ENCODE measurements around the gene EDIL3.

The EDIL3 gene

GRCh38 chr5:84384604-84385575 is at the start of gene EDIL3:
Gene EDIL3, minus strand, starts transcription at chr5:84384880. Its CDS starts 506 bp downstream, at chr5:84384374.
- no peak for DNase-seq

DNA sequence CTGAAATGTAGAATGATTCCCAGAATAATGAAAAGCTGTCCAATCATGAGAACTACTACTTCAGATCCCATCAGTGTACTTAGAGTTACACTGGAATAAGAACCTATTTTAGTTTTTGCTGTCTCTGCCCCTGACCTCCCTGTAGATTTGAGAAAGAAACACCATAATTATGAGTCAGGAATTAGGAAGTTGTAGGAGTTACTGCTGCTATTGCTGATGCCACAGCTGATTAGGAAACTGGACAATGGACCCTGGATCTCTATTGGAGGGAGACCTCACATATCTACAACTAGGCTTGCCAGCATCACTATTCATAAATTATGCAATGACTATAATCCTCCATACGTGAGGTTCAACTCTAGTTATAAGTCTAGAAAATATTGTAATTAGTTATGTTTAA is 48.8 kb upstream of the EDIL3 start:
- DNase-seq, result no peak

DNA sequence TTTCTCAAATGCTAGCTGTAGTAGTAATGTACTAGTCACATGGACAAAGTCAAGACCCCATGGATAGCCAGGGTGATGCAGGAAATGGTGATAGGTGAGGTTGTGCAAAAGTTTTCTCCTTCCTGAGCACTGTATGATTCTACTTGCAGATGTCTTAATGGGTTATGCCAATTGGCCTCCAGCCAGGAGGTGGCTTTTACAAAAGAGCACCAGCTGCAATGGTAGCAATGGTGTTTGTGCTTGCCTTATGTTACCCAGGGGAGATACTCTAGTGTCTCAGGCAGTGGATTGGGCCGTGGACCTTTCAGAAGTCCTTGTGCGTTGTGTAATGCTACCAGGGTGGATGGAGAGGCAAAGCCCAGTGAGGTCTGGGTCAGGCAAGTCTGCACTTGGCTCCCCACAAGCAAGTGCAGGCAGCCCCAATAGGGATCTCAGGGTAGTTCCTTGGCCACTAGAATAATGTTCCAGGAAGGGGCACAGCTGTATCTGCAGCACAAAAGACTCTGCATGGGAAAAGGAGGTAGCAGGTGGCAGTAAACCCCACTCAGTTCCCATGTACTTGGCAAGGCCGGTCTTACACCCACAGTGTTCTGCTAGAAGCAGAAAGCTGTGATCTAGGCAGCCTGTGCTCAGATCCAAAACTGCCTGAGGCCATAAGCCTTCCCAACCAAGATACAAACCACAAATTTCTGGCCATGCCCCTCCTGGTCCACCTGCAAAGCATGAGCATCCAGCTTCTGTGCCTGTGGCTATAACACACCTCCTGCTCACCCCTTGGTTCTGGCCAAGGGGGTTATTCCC is 46.4 kb upstream of the EDIL3 start:
- peak; percentile 83 for DNase-seq

DNA sequence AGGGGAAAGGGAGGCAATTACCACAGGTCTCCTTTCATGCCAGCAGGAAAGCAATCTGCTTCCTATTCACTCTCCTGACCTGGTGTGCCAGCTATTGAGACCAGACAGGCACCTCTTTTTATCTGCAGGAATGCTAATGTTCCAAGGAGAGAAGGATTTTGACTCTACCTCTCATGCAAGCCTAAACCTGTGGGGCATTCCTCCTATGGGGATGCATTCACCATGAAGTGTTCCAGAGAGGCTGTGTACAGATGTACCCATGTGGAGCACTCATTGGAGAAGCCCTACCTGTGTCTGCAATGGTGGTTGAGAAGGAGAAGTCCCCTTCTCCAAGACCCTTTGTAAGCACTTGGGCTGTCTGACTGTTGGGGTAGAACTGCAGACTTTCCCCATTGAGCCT is 45.4 kb upstream of the EDIL3 start:
- DNase-seq, result peak; percentile 57

- no peak for DNase-seq
Observed at GRCh38 chr5:84425365-84425881, 40.7 kb upstream of the EDIL3 start.

DNA sequence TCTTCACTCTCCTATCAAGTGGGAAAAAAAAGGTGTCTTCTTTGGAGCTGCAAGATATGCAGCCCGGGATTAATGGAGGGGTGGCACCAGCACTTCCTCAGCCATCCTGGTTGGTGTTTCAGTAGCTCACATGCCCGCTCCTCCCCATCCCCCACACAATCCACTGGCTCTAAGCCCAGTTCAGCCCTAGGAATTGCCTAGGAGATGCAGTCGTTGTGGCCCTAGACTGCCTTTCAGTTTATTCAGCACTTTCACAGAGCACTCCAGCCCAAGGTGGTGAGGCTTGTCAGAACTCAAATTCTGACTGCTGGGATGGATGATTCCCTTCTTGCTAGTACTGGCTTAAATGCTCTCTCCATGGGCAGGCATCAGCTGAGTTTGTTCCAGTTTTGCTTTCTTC is 35.1 kb upstream of the EDIL3 start:
- DNase-seq, result no peak

- DNase-seq, result peak; percentile 93
Observed at GRCh38 chr5:84411832-84412605, 27.3 kb upstream of the EDIL3 start.

- DNase-seq, result no peak
Observed at GRCh38 chr5:84406111-84406510, 21.4 kb upstream of the EDIL3 start.

DNA sequence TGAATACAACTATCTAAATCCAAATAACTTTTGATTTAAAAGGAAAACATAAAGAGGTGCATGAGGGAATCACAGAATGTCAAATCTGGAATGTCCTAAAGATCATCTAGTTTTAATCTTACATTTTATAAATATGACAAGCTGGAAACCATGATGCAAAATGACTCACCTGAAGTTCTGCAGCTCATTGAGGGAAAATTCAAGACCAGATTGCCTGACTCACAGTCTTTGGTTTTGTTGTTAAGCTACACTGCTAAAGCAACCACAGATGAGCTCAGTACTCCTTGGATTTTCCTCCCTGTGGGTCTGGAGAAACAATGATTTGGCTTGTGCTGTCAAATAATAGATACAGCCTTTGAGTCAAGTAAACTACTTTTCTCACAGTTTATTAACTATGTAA is 19.1 kb upstream of the EDIL3 start:
- no peak for DNase-seq

- no peak for DNase-seq
Observed at GRCh38 chr5:84397385-84397784, 12.7 kb upstream of the EDIL3 start.

DNA sequence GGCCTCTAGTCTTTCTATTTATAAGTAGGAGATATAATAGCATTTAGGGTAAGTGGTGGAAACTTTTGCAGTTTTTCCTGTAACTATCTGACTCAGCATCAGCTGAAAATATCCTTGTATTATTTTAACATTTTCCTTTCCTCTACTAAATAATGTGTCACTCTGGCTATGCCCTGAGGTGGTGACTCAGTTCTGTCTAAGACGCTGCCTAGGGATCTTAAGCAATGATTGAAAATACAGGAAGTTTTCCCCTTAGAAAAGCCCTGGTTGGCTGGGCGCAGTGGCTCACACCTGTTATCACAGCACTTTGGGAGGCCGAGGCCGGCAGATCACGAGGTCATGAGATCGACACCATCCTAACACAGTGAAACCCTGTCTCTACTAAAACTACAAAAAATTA is 9.3 kb upstream of the EDIL3 start:
- no peak for DNase-seq

DNA sequence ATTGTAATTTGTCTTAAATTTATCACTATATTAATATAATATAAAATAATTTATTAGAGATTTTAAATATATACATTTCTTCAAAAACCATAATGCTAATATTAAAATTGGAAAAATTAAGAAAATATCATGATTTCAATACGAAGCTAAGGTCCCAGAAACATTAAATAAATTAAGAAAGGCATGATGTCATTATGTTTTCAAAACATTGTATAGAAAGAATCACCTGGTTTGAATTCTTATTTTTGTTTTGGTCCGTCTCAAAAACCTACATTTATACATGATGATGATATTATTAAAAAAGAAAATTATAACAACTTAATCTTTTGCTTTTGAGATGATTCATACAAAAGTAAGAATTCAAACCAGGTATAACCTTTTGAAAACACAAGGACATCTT is 8.2 kb upstream of the EDIL3 start:
- DNase-seq, result no peak

GRCh38 chr5:84385705-84386104 is 1.0 kb upstream of the EDIL3 start:
- no peak for DNase-seq

DNA sequence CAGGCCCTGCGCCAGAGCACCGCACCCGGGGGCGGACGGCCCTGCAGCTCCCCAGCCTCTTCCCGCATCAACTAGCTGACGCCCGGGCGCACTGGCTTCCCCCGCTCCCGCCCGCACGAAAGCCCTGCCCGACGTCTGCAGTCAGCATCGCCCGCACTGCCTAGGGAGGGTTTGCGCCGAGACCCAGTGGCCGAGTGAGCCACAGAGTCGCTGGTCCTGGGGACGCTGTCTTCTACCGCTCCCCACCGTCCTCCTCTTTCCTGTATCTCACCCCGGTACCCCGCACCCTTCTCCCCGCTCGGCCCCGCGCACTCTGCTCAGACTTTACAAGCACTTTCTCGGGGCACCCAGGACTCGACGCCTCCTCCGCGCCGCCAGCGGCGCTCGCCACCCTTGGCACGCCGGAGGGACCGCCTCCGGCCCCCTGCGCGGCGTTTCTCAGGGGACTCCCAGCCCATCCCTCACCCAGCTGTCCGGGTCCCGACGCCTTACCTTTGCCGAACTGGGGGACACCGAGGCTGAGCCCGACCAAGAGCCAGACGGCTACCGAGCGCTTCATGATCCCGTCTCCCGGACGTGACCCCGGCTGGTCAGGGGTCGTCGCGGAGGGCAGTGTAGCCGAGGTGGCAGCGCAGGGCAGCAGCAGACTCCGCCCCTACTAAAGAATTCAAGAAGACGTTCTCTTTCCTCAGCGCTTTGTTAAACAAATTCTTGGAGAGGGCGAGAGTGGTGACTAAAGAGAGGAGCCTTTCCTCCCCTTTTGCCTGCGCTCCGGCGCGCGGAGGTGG is 670 bp downstream of the EDIL3 start:
- DNase-seq, result no peak

DNA sequence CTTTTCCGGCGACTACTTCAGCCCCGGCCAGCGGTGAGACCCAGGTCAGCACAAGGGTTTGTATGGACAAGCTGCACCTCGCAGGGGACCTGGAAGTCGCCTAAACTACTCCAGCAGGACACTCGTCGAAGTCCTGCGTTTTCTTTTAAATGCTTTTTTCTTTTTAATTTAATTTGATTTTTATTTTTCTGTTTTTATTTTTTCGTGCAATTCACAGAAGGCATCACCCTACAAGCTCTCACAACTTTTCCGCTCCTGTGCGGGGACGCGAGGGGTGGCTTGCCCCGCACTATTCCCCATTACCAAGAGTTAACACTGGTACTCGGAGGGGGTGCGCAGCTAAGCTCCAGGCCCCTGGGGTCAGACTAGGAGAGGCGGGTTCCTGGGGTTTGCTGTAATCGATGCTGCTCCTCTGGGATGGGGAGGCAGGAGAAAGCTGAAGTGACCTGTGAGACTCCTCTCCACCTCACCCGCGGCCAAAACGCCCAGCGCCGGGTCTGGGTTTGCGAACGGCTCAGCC is 1.3 kb downstream of the EDIL3 start:
- no peak for DNase-seq

DNA sequence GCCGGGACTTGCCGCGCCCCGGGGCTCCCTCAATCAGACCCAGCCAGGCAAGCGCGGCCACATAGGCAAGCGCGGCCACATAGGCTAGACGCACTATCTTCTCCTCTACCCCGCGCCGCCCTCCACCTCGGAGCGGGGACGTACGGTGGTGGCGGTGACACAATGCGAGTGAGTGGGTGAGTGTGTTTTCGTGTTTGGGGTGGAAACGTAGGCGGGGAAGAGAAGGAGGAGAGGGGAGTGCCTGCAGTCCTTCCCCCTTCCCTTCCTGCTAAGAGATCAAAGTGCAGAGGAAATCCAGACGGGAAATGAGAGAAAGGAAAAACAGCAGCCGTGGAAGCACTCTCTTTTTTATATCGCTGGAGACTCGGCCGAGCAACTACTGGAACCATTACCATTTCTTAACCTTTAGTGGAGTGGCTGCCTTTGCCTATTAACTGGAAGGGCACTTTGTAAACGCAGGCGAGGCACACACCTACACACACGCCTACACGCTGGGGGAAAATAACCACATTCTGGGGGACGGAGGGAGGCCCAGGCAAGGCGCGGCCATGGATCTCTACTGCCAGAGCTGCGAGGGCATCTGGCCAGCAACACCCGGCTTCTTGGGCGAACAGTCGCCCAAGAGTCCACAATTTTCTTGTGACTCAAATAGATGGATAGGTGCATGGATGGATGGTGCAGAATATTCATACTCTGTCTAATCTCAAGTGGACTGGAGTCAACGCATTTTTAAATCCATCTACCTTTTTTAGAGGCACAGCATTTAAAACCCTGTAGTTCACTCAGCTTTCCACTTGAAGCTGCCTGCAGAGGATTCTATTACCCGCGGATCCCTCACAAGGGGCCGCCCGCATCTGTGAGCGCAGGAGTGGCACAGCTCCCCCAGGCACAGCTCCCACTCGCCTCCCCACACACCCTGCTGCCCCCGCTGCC is 2.1 kb downstream of the EDIL3 start:
- DNase-seq, result peak; percentile 62

DNA sequence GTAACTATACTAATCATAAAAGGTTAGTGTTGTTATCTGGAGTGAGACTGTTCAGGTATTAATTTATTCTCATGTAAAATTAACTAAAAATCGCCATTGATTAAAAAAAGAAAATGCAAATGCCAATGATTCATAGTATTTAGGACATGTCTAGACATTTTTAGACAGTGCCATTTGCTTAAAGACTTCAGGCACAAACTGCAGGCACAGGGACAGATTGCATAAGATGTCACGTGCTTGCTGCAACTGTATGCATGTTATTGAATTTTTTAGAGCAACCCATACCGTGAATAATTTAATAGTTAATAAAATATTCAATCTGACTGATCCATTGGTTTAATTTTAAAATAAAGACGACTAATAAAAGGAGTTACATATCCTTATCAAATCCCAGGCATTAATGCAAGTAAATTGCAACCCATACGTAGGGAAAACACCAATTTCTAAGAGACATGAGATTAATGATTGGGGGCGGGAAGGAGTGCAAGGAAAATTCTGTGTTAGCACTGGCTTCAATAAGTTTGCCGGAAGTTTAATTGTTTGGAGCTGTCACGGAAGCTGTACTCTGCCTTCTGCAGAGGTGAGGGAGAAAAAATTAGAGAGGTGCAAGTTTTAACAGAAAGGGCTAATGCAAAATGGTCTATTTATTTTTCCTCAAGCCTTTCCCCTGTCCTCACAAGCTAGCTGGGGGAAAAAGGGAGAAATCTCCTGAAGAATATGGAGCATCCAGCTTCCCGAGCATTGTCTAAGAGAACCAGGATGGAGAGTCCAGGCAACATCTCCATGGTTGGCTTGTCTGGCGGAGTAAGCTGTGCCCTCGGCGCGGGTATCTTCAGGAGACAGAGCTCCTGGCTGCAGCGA is 2.9 kb downstream of the EDIL3 start:
- peak; percentile 49 for DNase-seq

- no peak for DNase-seq
Observed at GRCh38 chr5:84379749-84380148, 4.9 kb downstream of the EDIL3 start.

- no peak for DNase-seq
Observed at GRCh38 chr5:84378961-84379360, 5.7 kb downstream of the EDIL3 start.

GRCh38 chr5:84378420-84378819 is 6.3 kb downstream of the EDIL3 start:
- no peak for DNase-seq

Data from DMS 273 treated with DMSO at 0.1 percent for 48 hours (cell line).